Thyroid gland (tissue), 4 donors: ENCODE data around the gene HPS4.

Source experiments
- POLR2A ChIP-seq, 2 donors: fragments of 450-650 bp; IDR thresholded peaks; one replicate each; pipeline ENCODE4 v1.6.1; 2017; ENCODE audit warnings: antibody characterized with exemption in 2 of 2, mild to moderate bottlenecking in 2 of 2, moderate library complexity in 1 of 2
- TF ChIP-seq, protein P1 (sequence below), 6 experiments: fragments of 200-600 bp in 3 of 6; fragments of 450-650 bp in 3 of 6; sonication (generic) in 3 of 6; IDR thresholded peaks; one replicate each; pipeline ENCODE4 v1.5.1; 2016 to 2019; ENCODE audit warnings: antibody characterized with exemption in 6 of 6, mild to moderate bottlenecking in 2 of 6, inconsistent platforms in 1 of 6, moderate library complexity in 1 of 6

- TF ChIP-seq, protein P1, sequence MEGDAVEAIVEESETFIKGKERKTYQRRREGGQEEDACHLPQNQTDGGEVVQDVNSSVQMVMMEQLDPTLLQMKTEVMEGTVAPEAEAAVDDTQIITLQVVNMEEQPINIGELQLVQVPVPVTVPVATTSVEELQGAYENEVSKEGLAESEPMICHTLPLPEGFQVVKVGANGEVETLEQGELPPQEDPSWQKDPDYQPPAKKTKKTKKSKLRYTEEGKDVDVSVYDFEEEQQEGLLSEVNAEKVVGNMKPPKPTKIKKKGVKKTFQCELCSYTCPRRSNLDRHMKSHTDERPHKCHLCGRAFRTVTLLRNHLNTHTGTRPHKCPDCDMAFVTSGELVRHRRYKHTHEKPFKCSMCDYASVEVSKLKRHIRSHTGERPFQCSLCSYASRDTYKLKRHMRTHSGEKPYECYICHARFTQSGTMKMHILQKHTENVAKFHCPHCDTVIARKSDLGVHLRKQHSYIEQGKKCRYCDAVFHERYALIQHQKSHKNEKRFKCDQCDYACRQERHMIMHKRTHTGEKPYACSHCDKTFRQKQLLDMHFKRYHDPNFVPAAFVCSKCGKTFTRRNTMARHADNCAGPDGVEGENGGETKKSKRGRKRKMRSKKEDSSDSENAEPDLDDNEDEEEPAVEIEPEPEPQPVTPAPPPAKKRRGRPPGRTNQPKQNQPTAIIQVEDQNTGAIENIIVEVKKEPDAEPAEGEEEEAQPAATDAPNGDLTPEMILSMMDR (IDR thresholded peaks at IDR 0.05) = no peak
- TF ChIP-seq POLR2A (IDR thresholded peaks at IDR 0.05) = no peak
Measured at GRCh38 chr22:26436903-26437515, 46.6 kb downstream of the HPS4 start.
